ENCODE data around the gene FMNL3. TPM values are rescaled to one million over a fixed set of nuclear protein-coding genes. Genes with fewer than 3 reads are reported as not detected.

FMNL3 gene
- total RNA-seq, 1 experiment from 2014 or later, result 0.58 TPM

- H3K36me3 Mint-ChIP-seq (ENCODE audit: insufficient read depth, unreplicated experiment), result peaks cover 4% of the 10 kb centered on the region
- POLR2A ChIA-PET, result interaction anchor here (1.5 kb wide), 1 partner anchor 19 kb away, joined by 3 read pairs; no protein-coding TSS in a partner anchor
- intact Hi-C loops (cut with micrococcal nuclease), result no loop called here
- no TSS peak for BruUV-seq (replicated peaks)
- no peak for DNase-seq (ENCODE audit: unreplicated experiment)
- H3K4me1 Mint-ChIP-seq (ENCODE audit: insufficient read depth, unreplicated experiment), result no peaks in the 10 kb centered on the region
- H3K9me3 Mint-ChIP-seq (ENCODE audit: unreplicated experiment), result no peaks in the 10 kb centered on the region
- TF ChIP-seq CTCF (IDR thresholded peaks at IDR 0.05; ENCODE audit: unreplicated experiment), result no peak
- H3K27ac Mint-ChIP-seq (ENCODE audit: low read depth, unreplicated experiment), result no peak overlapping the region
- no peak overlapping the region for H3K4me3 Mint-ChIP-seq (ENCODE audit: unreplicated experiment)
- H3K27me3 Mint-ChIP-seq (ENCODE audit: insufficient read depth, unreplicated experiment), result no peaks in the 10 kb centered on the region
- CTCF ChIA-PET, result interaction anchor here (1.6 to 1.8 kb wide), 2 partner anchors 23 to 34 kb away, joined by 4 to 7 read pairs; no protein-coding TSS in a partner anchor
Observed at GRCh38 chr12:49603721-49604120, 103.5 kb downstream of the FMNL3 start.

- TF ChIP-seq CTCF (IDR thresholded peaks at IDR 0.05; ENCODE audit: unreplicated experiment), result no peak
- no peak overlapping the region for H3K27ac Mint-ChIP-seq (ENCODE audit: low read depth, unreplicated experiment)
- H3K27me3 Mint-ChIP-seq (ENCODE audit: insufficient read depth, unreplicated experiment), result no peaks in the 10 kb centered on the region
- H3K4me1 Mint-ChIP-seq (ENCODE audit: insufficient read depth, unreplicated experiment), result no peaks in the 10 kb centered on the region
- ChIA-PET POLR2A (interaction anchor here (0.7 kb wide), 1 partner anchor 24 kb away, joined by 3 read pairs; the partner anchor contains the start of gene PRPF40B), CTCF (interaction anchor here (0.8 to 1.1 kb wide), 2 partner anchors 12 to 36 kb away, joined by 3 read pairs; no protein-coding TSS in a partner anchor)
- no peak for DNase-seq (ENCODE audit: unreplicated experiment)
- no peak overlapping the region for H3K4me3 Mint-ChIP-seq (ENCODE audit: unreplicated experiment)
- peaks cover 13% of the 10 kb centered on the region for H3K36me3 Mint-ChIP-seq (ENCODE audit: insufficient read depth, unreplicated experiment)
- intact Hi-C loops (cut with micrococcal nuclease), result no loop called here
- BruUV-seq (replicated peaks), result no TSS peak
- H3K9me3 Mint-ChIP-seq (ENCODE audit: unreplicated experiment), result no peaks in the 10 kb centered on the region
Observed at GRCh38 chr12:49599961-49600360, 107.2 kb downstream of the FMNL3 start.

GRCh38 chr12:49598527-49598926 is 108.7 kb downstream of the FMNL3 start:
- CTCF ChIA-PET, result no interaction called here
- DNase-seq (ENCODE audit: unreplicated experiment), result no peak
- Mint-ChIP-seq H3K9me3 (ENCODE audit: unreplicated experiment) (no peaks in the 10 kb centered on the region), H3K36me3 (ENCODE audit: insufficient read depth, unreplicated experiment) (peaks cover 13% of the 10 kb centered on the region), H3K27me3 (ENCODE audit: insufficient read depth, unreplicated experiment) (no peaks in the 10 kb centered on the region), H3K27ac (ENCODE audit: low read depth, unreplicated experiment) (no peak overlapping the region), H3K4me3 (ENCODE audit: unreplicated experiment) (no peak overlapping the region), H3K4me1 (ENCODE audit: insufficient read depth, unreplicated experiment) (no peaks in the 10 kb centered on the region)
- intact Hi-C loops (cut with micrococcal nuclease), result no loop called here
- POLR2A ChIA-PET, result interaction anchor here (0.5 kb wide), 1 partner anchor 515 kb away, joined by 5 read pairs; no protein-coding TSS in a partner anchor
- no peak for TF ChIP-seq CTCF (IDR thresholded peaks at IDR 0.05; ENCODE audit: unreplicated experiment)
- no TSS peak for BruUV-seq (replicated peaks)

- H3K27ac Mint-ChIP-seq (ENCODE audit: low read depth, unreplicated experiment), result no peak overlapping the region
- H3K4me1 Mint-ChIP-seq (ENCODE audit: insufficient read depth, unreplicated experiment), result no peaks in the 10 kb centered on the region
- H3K27me3 Mint-ChIP-seq (ENCODE audit: insufficient read depth, unreplicated experiment), result no peaks in the 10 kb centered on the region
- DNase-seq (ENCODE audit: unreplicated experiment), result peak; percentile 12
- H3K36me3 Mint-ChIP-seq (ENCODE audit: insufficient read depth, unreplicated experiment), result no peaks in the 10 kb centered on the region
- POLR2A ChIA-PET, result interaction anchor here (0.5 to 0.7 kb wide), 2 partner anchors 8 to 53 kb away, joined by 3 read pairs; no protein-coding TSS in a partner anchor
- no peak overlapping the region for H3K4me3 Mint-ChIP-seq (ENCODE audit: unreplicated experiment)
- CTCF ChIA-PET, result interaction anchor here (0.6 to 1.1 kb wide), 7 partner anchors 9 to 857 kb away, joined by 3 to 4 read pairs (median 3); no protein-coding TSS in a partner anchor
- intact Hi-C loops (cut with micrococcal nuclease), result loop anchor here (10.0 kb wide), 1 partner anchor 304 kb away; no protein-coding TSS in a partner anchor
- BruUV-seq (replicated peaks), result no TSS peak
- no peak for TF ChIP-seq CTCF (IDR thresholded peaks at IDR 0.05; ENCODE audit: unreplicated experiment)
- peaks cover 8% of the 10 kb centered on the region for H3K9me3 Mint-ChIP-seq (ENCODE audit: unreplicated experiment)
Observed at GRCh38 chr12:49588721-49589516, 118.3 kb downstream of the FMNL3 start.

Measured in MCF 10A (cell line).